HCT116 (cell line): ENCODE measurements around the gene MEN1. TPM values are rescaled to one million over a fixed set of nuclear protein-coding genes. Genes with fewer than 3 reads are reported as not detected.

Experiments
- ATAC-seq: fragments of 200-7000 bp; cut with Tn5 transposase; 2 replicates; pipeline ENCODE4 v1.9.1; 2020; ENCODE audit warnings: mild to moderate bottlenecking, moderate library complexity
- BruUV-seq: library from RNA; stranded (reverse); fragments of 400-500 nt; replicated peaks from 2 replicates; lab custom pipeline; 2021; lab: Mats Ljungman, UMichigan
- CTCF ChIA-PET: fragments of 300-600 bp; sonication (Branson Sonifier 250); formaldehyde crosslinking; loops from one replicate; lab custom pipeline; 2021; ENCODE audit warnings: antibody characterized with exemption; lab: Charles Lee
- POLR2A ChIA-PET: fragments of 300-600, 350-600 bp; sonication (Branson Sonifier 250); formaldehyde crosslinking; loops from one replicate; lab custom pipeline; 2021; ENCODE audit warnings: antibody characterized with exemption; lab: Charles Lee
- RAD21 ChIA-PET, 2 experiments: fragments of 300-600 bp; sonication (Branson Sonifier 250); formaldehyde crosslinking; loops; one replicate each; lab custom pipeline; 2023; ENCODE audit warnings: low total read pairs in 2 of 2; ENCODE audit not compliant: uncharacterized antibody in 2 of 2, unreplicated experiment in 2 of 2, low non-redundant PET in 1 of 2; lab: Charles Lee
- DNase-seq: peaks from one replicate; pipeline ENCODE4 v3.0.0-alpha.2; 2010; ENCODE audit warnings: low read depth, low spot score
- H2AFZ ChIP-seq: fragments of 200-600 bp; shearing (Covaris generic), sonication (generic); 2 replicates; pipeline ENCODE4 v1.6.1; 2017; ENCODE audit warnings: low read depth, mixed run types, mixed read lengths, antibody characterized with exemption, low read length; ENCODE audit not compliant: poor library complexity, severe bottlenecking
- H3K27ac ChIP-seq: 2 replicates; pipeline ENCODE4 v1.5.1; 2012; ENCODE audit warnings: low read depth, low read length
- H3K27me3 ChIP-seq: fragments of 200-600 bp; sonication (generic); 2 replicates; pipeline ENCODE4 v1.6.1; 2016; ENCODE audit warnings: mixed run types, low read length, mixed read lengths; ENCODE audit not compliant: insufficient read depth
- H3K36me3 ChIP-seq, 2 experiments: fragments of 200-500 bp in 1 of 2; fragments of 200-600 bp in 1 of 2; sonication (Bioruptor generic) in 1 of 2; sonication (generic) in 1 of 2; 2 replicates each; pipeline versions ENCODE4 v1.5.1 to v1.6.1; 2014 to 2016; ENCODE audit warnings: low read length in 2 of 2, inconsistent platforms in 1 of 2, mixed read lengths in 1 of 2, mixed run types in 1 of 2; ENCODE audit not compliant: insufficient read depth in 2 of 2, control insufficient read depth in 1 of 2
- H3K4me1 ChIP-seq, 2 experiments: fragments of 200-600 bp in 1 of 2; sonication (generic) in 1 of 2; 2 replicates each; pipeline versions ENCODE4 v1.5.1 to v1.6.1; 2012 to 2017; ENCODE audit warnings: low read length in 2 of 2, inconsistent platforms in 1 of 2, mild to moderate bottlenecking in 1 of 2, mixed read lengths in 1 of 2, mixed run types in 1 of 2, moderate library complexity in 1 of 2; ENCODE audit not compliant: insufficient read depth in 2 of 2, control insufficient read depth in 1 of 2
- H3K4me2 ChIP-seq: fragments of 200-600 bp; sonication (generic); 2 replicates; pipeline ENCODE4 v1.6.1; 2017; ENCODE audit warnings: mixed run types, low read length, mixed read lengths
- H3K4me3 ChIP-seq, 2 experiments: fragments of 200-600 bp in 1 of 2; sonication (generic) in 1 of 2; replicated peaks in 1 of 2; 2 replicates each; pipeline ENCODE4 v1.5.1; 2011 to 2016; ENCODE audit warnings: low read length in 2 of 2, control low read depth in 1 of 2, low read depth in 1 of 2, mild to moderate bottlenecking in 1 of 2, mixed read lengths in 1 of 2, mixed run types in 1 of 2
- H3K79me2 ChIP-seq: fragments of 200-600 bp; sonication (generic); 2 replicates; pipeline ENCODE4 v1.6.1; 2017; ENCODE audit warnings: mild to moderate bottlenecking, mixed run types, low read length, moderate library complexity, mixed read lengths; ENCODE audit not compliant: insufficient read depth
- H3K9ac ChIP-seq: fragments of 200-600 bp; sonication (generic); 2 replicates; pipeline ENCODE4 v1.6.1; 2016; ENCODE audit warnings: low read length, mixed read lengths
- H3K9me2 ChIP-seq: fragments of 200-600 bp; sonication (generic), shearing (Covaris generic); 2 replicates; pipeline ENCODE4 v1.6.1; 2017; ENCODE audit warnings: mixed run types, mild to moderate bottlenecking, moderate library complexity; ENCODE audit not compliant: insufficient read depth
- H3K9me3 ChIP-seq, 2 experiments: fragments of 200-500 bp in 1 of 2; fragments of 200-600 bp in 1 of 2; sonication (Bioruptor generic) in 1 of 2; sonication (generic) in 1 of 2; 2 replicates each; pipeline ENCODE4 v1.6.1; 2014 to 2017; ENCODE audit warnings: low read length in 2 of 2, mixed read lengths in 2 of 2, inconsistent platforms in 1 of 2, low read depth in 1 of 2, mild to moderate bottlenecking in 1 of 2, mixed run types in 1 of 2, moderate library complexity in 1 of 2; ENCODE audit not compliant: control insufficient read depth in 1 of 2, insufficient read depth in 1 of 2
- H4K20me1 ChIP-seq: fragments of 200-600 bp; sonication (generic), shearing (Covaris generic); 2 replicates; pipeline ENCODE4 v1.6.1; 2017; ENCODE audit warnings: mixed run types, mild to moderate bottlenecking, moderate library complexity; ENCODE audit not compliant: insufficient read depth
- CBX3 ChIP-seq: IDR thresholded peaks from 2 replicates; pipeline ENCODE4 v1.6.1; 2012; ENCODE audit warnings: low read depth
- EGR1 ChIP-seq: IDR thresholded peaks from 2 replicates; pipeline ENCODE4 v1.6.1; 2012; ENCODE audit warnings: low read depth
- EZH2phosphoT487 ChIP-seq: fragments of 200-600 bp; IDR thresholded peaks from 2 replicates; pipeline ENCODE4 v1.6.1; 2018; ENCODE audit warnings: antibody characterized with exemption, borderline replicate concordance
- JUND ChIP-seq: IDR thresholded peaks from 2 replicates; pipeline ENCODE4 v1.6.1; 2012
- POLR2AphosphoS5 ChIP-seq: IDR thresholded peaks from 2 replicates; pipeline ENCODE4 v1.6.1; 2011; ENCODE audit warnings: mild to moderate bottlenecking, low read depth, low read length, moderate library complexity
- SIN3A ChIP-seq: IDR thresholded peaks from 2 replicates; pipeline ENCODE4 v1.6.1; 2012; ENCODE audit warnings: low read depth
- SP1 ChIP-seq: IDR thresholded peaks from 2 replicates; pipeline ENCODE4 v1.6.1; 2012; ENCODE audit warnings: low read depth
- ZNF274 ChIP-seq: fragments of 200-500 bp; sonication (Bioruptor generic); IDR thresholded peaks from 2 replicates; pipeline ENCODE4 v1.6.1; 2014; ENCODE audit warnings: mild to moderate bottlenecking, low read depth, low read length, inconsistent platforms
- intact Hi-C: fragments of 100-400 bp; cut with micrococcal nuclease; formaldehyde crosslinking; loops from 2 replicates; pipeline ENCODE4 v1.10.0; 2022
- total RNA-seq: library from RNA; stranded (reverse); gene quantifications from one replicate; pipeline ENCODE4 v1.2.1, GENCODE V29; 2021; ENCODE audit not compliant: unreplicated experiment
- TF ChIP-seq, protein P1 (sequence below): IDR thresholded peaks from 2 replicates; pipeline ENCODE4 v1.6.1; 2012
- TF ChIP-seq, protein P2 (sequence below): IDR thresholded peaks from 2 replicates; pipeline ENCODE4 v1.6.1; 2012; ENCODE audit warnings: low read depth

MEN1 gene
- total RNA-seq, 1 experiment from 2014 or later = 62.1 TPM

DNA sequence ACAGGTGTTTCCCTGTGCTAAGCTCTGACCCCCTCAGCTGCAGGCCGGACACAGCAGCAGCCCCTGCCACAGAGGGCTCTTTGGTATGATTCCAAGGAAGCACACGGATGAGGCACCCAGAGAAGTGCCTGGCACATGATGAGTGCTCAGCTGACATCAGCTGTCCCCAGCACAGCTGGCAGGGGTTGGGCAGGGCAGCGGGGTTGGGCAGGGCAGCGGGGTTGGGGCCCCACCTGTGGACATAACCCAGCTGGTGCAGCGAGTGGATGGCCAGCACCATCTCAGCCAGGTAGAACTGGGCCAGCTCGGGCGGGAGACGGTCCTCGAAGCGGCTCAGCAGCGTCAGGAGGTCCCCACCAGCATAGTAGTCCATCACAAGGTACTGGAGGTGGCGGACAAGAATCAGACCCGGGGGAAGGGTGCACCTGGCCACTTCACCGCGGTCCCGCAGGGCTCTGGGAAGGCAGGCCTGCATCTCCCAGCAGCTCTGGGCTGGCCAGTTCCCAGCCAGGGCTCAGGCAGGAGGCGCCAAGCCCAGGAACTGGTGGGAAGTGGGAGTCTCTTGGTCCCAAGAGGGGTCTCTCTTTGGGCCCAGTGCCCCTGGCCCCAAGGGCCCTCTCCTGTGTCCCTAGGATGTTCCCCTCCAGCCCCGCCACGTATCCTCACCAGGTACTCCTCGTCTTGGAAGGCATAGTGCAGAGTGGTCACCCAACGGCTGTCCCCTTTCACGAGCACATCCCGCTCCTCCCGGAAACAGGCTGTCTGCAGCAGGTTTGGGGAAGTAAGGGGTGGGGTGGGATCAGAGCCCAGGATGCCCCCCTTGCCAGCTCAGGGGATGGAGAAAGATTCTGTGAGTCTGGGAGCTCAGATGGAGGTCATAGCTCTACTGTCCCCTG is 29.8 kb upstream of the MEN1 start:
- DNase-seq = no peak
- Histone ChIP-seq H3K27ac (peak overlapping the region; percentile 23; the same call in 1 of the 2 replicates), H3K9ac (no peak overlapping the region), H3K4me2 (no peak overlapping the region), H3K27me3 (no peaks in the 10 kb centered on the region), H3K4me1 (peaks cover 27 to 42% of the 10 kb centered on the region in 2 experiments), H2AFZ (no peak overlapping the region), H3K4me3 (no peak overlapping the region), H3K79me2 (peaks cover 22% of the 10 kb centered on the region), H3K9me2 (no peaks in the 10 kb centered on the region), H3K9me3 (no peaks in the 10 kb centered on the region), H3K36me3 (peaks cover 5 to 6% of the 10 kb centered on the region in 2 experiments; a peak in 3 of 4 replicates), H4K20me1 (no peaks in the 10 kb centered on the region)
- no peak for ATAC-seq
- CTCF ChIA-PET = interaction anchor here (1.0 kb wide), 1 partner anchor 173 kb away, joined by 3 read pairs; the partner anchor contains the start of gene ARL2
- no TSS peak for BruUV-seq
- TF ChIP-seq POLR2AphosphoS5 = no peak
- no peak for TF ChIP-seq ZNF274
- TF ChIP-seq, protein P1, sequence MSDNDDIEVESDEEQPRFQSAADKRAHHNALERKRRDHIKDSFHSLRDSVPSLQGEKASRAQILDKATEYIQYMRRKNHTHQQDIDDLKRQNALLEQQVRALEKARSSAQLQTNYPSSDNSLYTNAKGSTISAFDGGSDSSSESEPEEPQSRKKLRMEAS = no peak
- no peak for TF ChIP-seq SIN3A
- TF ChIP-seq, protein P2, sequence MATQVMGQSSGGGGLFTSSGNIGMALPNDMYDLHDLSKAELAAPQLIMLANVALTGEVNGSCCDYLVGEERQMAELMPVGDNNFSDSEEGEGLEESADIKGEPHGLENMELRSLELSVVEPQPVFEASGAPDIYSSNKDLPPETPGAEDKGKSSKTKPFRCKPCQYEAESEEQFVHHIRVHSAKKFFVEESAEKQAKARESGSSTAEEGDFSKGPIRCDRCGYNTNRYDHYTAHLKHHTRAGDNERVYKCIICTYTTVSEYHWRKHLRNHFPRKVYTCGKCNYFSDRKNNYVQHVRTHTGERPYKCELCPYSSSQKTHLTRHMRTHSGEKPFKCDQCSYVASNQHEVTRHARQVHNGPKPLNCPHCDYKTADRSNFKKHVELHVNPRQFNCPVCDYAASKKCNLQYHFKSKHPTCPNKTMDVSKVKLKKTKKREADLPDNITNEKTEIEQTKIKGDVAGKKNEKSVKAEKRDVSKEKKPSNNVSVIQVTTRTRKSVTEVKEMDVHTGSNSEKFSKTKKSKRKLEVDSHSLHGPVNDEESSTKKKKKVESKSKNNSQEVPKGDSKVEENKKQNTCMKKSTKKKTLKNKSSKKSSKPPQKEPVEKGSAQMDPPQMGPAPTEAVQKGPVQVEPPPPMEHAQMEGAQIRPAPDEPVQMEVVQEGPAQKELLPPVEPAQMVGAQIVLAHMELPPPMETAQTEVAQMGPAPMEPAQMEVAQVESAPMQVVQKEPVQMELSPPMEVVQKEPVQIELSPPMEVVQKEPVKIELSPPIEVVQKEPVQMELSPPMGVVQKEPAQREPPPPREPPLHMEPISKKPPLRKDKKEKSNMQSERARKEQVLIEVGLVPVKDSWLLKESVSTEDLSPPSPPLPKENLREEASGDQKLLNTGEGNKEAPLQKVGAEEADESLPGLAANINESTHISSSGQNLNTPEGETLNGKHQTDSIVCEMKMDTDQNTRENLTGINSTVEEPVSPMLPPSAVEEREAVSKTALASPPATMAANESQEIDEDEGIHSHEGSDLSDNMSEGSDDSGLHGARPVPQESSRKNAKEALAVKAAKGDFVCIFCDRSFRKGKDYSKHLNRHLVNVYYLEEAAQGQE = no peak
- no peak for TF ChIP-seq EZH2phosphoT487
- TF ChIP-seq EGR1 = no peak
- TF ChIP-seq SP1 = no peak
- TF ChIP-seq JUND = no peak
- no peak for TF ChIP-seq CBX3
- RAD21 ChIA-PET = no interaction called here
- POLR2A ChIA-PET = no interaction called here
- intact Hi-C loops = loop anchor here (5.0 to 10.0 kb wide), 2 partner anchors 53 to 415 kb away; no protein-coding TSS in a partner anchor
